Effector memory CD4-positive, alpha-beta T cell (primary cell): Measurements from ENCODE around the gene ERCC4.

Experiments
- DNase-seq, 3 donors: peaks; one replicate each; pipeline ENCODE4 v3.0.0-alpha.2; 2020
- H3K27ac ChIP-seq: 2 replicates; pipeline ENCODE4 v1.7.0; 2013; ENCODE audit warnings: mild to moderate bottlenecking, low read length, moderate library complexity; ENCODE audit not compliant: insufficient read depth, poor library complexity, severe bottlenecking
- H3K27me3 ChIP-seq: replicated peaks from 2 replicates; pipeline ENCODE4 v1.7.0; 2013; ENCODE audit warnings: mild to moderate bottlenecking, low read length; ENCODE audit not compliant: insufficient read depth, control insufficient read depth, poor library complexity, severe bottlenecking
- H3K36me3 ChIP-seq: 2 replicates; pipeline ENCODE4 v1.7.0; 2013; ENCODE audit warnings: mild to moderate bottlenecking, low read length, moderate library complexity; ENCODE audit not compliant: control insufficient read depth, insufficient read depth
- H3K4me1 ChIP-seq: 2 replicates; pipeline ENCODE4 v1.7.0; 2013; ENCODE audit warnings: low read length, mild to moderate bottlenecking; ENCODE audit not compliant: control insufficient read depth, insufficient read depth, poor library complexity, severe bottlenecking
- H3K4me3 ChIP-seq: 2 replicates; pipeline ENCODE4 v1.7.0; 2013; ENCODE audit warnings: low read length, low read depth, mild to moderate bottlenecking; ENCODE audit not compliant: insufficient read depth, poor library complexity, severe bottlenecking
- H3K9me3 ChIP-seq: 2 replicates; pipeline ENCODE4 v1.7.0; 2013; ENCODE audit warnings: mild to moderate bottlenecking, low read length, moderate library complexity; ENCODE audit not compliant: control insufficient read depth

The ERCC4 gene

DNA sequence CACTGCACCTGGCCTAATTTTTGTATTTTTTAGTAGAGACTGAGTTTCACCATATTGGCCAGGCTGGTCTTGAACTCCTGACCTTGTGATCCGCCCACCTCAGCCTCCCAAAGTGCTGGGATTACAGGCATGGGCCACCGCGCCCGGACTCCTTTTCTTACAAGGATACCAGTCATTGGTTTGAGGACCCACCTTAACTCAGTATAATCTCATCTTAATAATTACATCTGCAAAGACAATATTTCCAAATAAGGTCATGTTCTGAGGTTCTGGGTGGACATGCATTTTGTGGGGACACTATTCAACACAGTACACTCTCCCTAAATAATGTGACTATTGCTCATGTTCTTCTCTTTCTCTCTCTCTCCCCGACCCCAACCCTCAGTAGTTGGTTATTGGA, 63.7 kb downstream of the ERCC4 start:
- no peak for DNase-seq
- H3K4me1 ChIP-seq = no peaks in the 10 kb centered on the region
- H3K36me3 ChIP-seq = no peaks in the 10 kb centered on the region
- no peaks in the 10 kb centered on the region for H3K9me3 ChIP-seq
- H3K27ac ChIP-seq = no peak overlapping the region
- H3K27me3 ChIP-seq = no peaks in the 10 kb centered on the region
- no peak overlapping the region for H3K4me3 ChIP-seq

GRCh38 chr16:13984794-13985193, 64.8 kb downstream of the ERCC4 start:
- Histone ChIP-seq H3K27ac (no peak overlapping the region), H3K9me3 (no peaks in the 10 kb centered on the region), H3K4me1 (no peaks in the 10 kb centered on the region), H3K27me3 (no peaks in the 10 kb centered on the region), H3K4me3 (no peak overlapping the region), H3K36me3 (no peaks in the 10 kb centered on the region)
- no peak for DNase-seq

DNA sequence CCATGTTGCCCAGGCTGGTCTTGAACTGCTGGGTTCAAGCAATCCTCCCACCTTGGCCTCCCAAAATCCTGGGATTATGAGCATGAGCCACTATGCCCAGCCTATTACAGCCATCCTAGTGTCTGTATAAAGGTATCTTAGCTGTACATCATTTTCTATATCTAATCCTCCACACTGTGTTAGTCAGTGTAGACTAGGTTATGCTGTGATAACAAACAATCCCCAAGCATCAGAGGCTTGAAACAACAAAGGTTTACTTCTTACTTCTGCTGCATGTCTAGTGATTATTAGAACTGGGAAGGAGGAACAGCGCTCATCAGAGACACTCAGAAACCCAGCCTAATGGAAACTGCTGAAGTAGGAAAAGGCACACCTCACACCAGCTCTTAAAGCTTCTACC, 68.1 kb downstream of the ERCC4 start:
- Histone ChIP-seq H3K4me1 (no peaks in the 10 kb centered on the region), H3K27ac (no peak overlapping the region), H3K4me3 (no peak overlapping the region), H3K27me3 (no peaks in the 10 kb centered on the region), H3K36me3 (no peaks in the 10 kb centered on the region), H3K9me3 (no peaks in the 10 kb centered on the region)
- DNase-seq = no peak

- Histone ChIP-seq H3K4me3 (no peak overlapping the region), H3K36me3 (no peaks in the 10 kb centered on the region)
- no peak for DNase-seq
Measured at GRCh38 chr16:13992322-13992721, 72.4 kb downstream of the ERCC4 start.

GRCh38 chr16:13992976-13993375, 73.0 kb downstream of the ERCC4 start:
- Histone ChIP-seq H3K27ac (no peak overlapping the region), H3K27me3 (no peaks in the 10 kb centered on the region), H3K9me3 (no peaks in the 10 kb centered on the region), H3K4me1 (no peaks in the 10 kb centered on the region), H3K4me3 (no peak overlapping the region), H3K36me3 (no peaks in the 10 kb centered on the region)
- DNase-seq = no peak

More at GRCh38 chr16:13992322-13992721, 72.4 kb downstream of the ERCC4 start:
- Histone ChIP-seq H3K9me3 (no peaks in the 10 kb centered on the region), H3K27ac (no peak overlapping the region), H3K4me1 (no peaks in the 10 kb centered on the region), H3K27me3 (no peaks in the 10 kb centered on the region)

DNA sequence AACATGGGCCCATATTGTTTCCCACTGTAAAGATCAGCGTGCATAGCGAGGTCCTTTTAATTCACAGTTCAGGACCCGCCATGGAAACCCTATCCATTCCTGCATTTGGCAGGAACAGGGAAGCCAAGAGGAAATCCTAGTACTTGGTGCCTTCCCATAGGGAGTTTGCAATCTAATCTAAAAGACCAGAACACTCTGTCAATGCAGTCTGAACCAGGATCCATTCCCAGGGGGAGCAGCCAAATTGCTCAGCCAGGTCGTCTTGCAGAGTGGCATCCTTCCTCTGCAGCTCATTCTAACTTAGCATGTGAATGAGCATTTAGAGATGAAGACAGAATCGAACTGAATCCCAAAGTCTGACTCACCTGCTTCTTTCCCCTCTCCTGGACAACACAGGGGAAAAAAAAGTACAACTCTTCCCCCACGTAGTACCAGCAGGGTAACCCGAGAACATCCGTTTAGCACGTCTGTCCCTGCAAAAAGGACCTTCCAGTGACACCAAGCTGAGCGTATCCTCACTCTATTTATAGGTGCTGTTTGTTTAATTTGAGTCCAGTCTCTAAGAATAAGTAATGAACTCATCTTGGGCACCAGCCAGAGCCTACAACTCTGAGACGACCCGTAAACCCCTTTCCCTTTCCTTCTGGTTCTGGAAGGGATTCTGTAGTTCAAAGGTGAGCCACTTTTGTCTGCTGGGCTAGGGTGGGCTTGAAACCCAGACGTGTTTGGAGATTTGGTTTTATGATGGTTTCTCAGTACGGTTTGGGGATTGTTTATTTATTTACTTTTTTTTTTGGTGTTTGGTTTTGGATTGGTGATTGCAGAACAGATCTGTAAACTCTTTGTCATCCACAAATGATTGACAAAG, 74.5 kb downstream of the ERCC4 start:
- H3K4me1 ChIP-seq = no peaks in the 10 kb centered on the region
- H3K27ac ChIP-seq = no peak overlapping the region
- H3K9me3 ChIP-seq = no peaks in the 10 kb centered on the region
- no peak overlapping the region for H3K4me3 ChIP-seq
- DNase-seq = no peak
- H3K27me3 ChIP-seq = no peaks in the 10 kb centered on the region
- no peaks in the 10 kb centered on the region for H3K36me3 ChIP-seq

GRCh38 chr16:13995194-13995593, 75.2 kb downstream of the ERCC4 start:
- Histone ChIP-seq H3K4me1 (no peaks in the 10 kb centered on the region), H3K4me3 (no peak overlapping the region), H3K9me3 (no peaks in the 10 kb centered on the region), H3K27me3 (no peaks in the 10 kb centered on the region), H3K36me3 (no peaks in the 10 kb centered on the region), H3K27ac (no peak overlapping the region)
- no peak for DNase-seq

DNA sequence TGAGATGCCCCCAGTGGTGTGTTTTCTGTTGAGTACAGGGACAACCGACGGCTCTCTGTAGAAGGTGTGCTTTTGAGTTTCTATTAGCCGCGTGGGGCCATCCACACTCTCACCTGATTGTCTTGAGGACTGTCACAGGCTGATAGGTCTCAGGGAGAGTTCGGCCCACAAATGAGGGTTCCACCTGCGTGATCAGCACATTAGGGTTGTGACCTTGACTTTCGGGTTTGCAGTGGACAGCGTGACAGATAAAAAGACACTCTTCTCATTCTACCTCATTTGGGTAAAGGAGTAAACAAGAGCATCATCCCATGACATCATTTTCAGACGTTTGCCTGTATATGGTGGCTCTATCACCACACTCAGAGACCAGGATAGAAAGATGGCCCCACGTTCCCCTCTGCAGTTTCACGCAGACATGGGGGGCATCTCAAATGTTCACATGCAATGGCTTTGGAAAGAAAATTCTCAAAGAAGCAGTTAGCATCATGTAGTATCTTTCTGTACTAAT, 76.9 kb downstream of the ERCC4 start:
- no peaks in the 10 kb centered on the region for H3K36me3 ChIP-seq
- DNase-seq = no peak
- no peaks in the 10 kb centered on the region for H3K27me3 ChIP-seq
- H3K9me3 ChIP-seq = no peaks in the 10 kb centered on the region
- H3K27ac ChIP-seq = no peak overlapping the region
- H3K4me3 ChIP-seq = no peak overlapping the region
- no peaks in the 10 kb centered on the region for H3K4me1 ChIP-seq

- no peaks in the 10 kb centered on the region for H3K9me3 ChIP-seq
- no peak overlapping the region for H3K27ac ChIP-seq
- no peak for DNase-seq
Measured at GRCh38 chr16:13997526-13997925, 77.6 kb downstream of the ERCC4 start.

GRCh38 chr16:13997933-13998332, 78.0 kb downstream of the ERCC4 start:
- no peak overlapping the region for H3K4me3 ChIP-seq
- DNase-seq = no peak
- H3K4me1 ChIP-seq = no peaks in the 10 kb centered on the region

More at GRCh38 chr16:13997526-13997925, 77.6 kb downstream of the ERCC4 start:
- Histone ChIP-seq H3K4me3 (no peak overlapping the region), H3K36me3 (no peaks in the 10 kb centered on the region), H3K27me3 (no peaks in the 10 kb centered on the region), H3K4me1 (no peaks in the 10 kb centered on the region)

More at GRCh38 chr16:13997933-13998332, 78.0 kb downstream of the ERCC4 start:
- Histone ChIP-seq H3K36me3 (no peaks in the 10 kb centered on the region), H3K9me3 (no peaks in the 10 kb centered on the region), H3K27ac (no peak overlapping the region), H3K27me3 (no peaks in the 10 kb centered on the region)
